AG04450 (cell line): ENCODE data around the gene RPS16. TPM values are rescaled to one million over a fixed set of nuclear protein-coding genes. Genes with fewer than 3 reads are reported as not detected.

Source experiments
- CTCF ChIA-PET: fragments of 300-600, 350-600 bp; formaldehyde crosslinking; extraction: SDS; loops from one replicate; lab custom pipeline; 2022; ENCODE audit warnings: antibody characterized with exemption, inconsistent platforms; lab: Charles Lee
- POLR2A ChIA-PET: fragments of 350-600 bp; formaldehyde crosslinking; extraction: SDS; loops from one replicate; lab custom pipeline; 2021; ENCODE audit warnings: antibody characterized with exemption, inconsistent platforms; lab: Yijun Ruan, JAX
- DNase-seq: peaks from one replicate; pipeline ENCODE4 v3.0.0-alpha.2; 2011; ENCODE audit warnings: low read depth, low spot score
- H3K27ac ChIP-seq: one replicate; pipeline ENCODE4 v1.5.1; 2012; ENCODE audit warnings: low read depth, low read length, control low read depth
- H3K27me3 ChIP-seq: one replicate; pipeline ENCODE4 v1.6.0; 2012; ENCODE audit warnings: low read length; ENCODE audit not compliant: control insufficient read depth, insufficient read depth
- H3K4me3 ChIP-seq: 2 replicates; pipeline ENCODE4 v1.5.1; 2011; ENCODE audit warnings: mild to moderate bottlenecking, low read depth, low read length, control low read depth
- H3K9me3 ChIP-seq: 2 replicates; pipeline ENCODE4 v1.5.1; 2012; ENCODE audit warnings: low read length; ENCODE audit not compliant: control insufficient read depth, insufficient read depth
- polyA plus RNA-seq: library from polyadenylated mRNA; depleted of rRNA; stranded (reverse); fragments of >200 nt; gene quantifications from 2 replicates; pipeline ENCODE4 v1.2.3, GENCODE V29; 2011
- TF ChIP-seq, protein P1 (sequence below): IDR thresholded peaks from 2 replicates; pipeline ENCODE4 v1.5.1; 2011; ENCODE audit warnings: low read depth, low read length, control low read depth, inconsistent platforms

The RPS16 gene
- polyA plus RNA-seq, 1 experiment = 1,488 TPM

DNA sequence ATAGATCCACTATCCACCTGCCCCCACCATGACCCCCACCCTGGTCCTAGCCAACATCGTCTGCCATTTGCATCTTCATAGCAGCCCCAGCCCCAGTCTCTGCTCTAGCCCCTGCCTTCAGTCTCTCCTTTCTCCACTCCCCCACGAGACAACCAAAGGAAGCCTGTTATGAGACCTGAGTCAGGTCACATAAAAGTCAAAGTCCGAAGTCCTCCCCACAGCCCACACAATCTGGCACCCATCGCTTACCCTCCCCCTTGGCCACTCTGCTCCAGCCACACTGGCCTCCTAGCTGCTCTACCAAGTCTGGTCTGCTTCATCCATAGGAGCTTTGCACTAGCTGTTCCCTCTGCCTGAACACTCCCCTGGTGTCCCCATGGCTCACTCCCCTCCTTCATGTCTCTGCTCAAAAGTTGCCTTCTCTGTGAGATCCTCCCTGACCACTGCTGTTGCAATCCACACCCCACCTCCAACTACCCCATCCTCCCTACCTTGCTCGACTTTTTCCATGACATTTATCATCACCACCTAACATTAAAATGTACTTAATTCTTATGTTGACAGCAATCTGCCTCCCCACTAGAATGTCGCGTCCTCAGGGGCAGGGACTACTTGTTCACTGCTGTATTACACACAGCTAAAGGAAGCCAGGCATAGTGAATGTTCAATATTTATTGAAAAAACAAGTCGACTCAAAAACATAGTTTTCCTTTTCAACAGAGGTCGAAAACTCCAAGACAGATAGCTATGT is 24.5 kb downstream of the RPS16 start:
- Histone ChIP-seq H3K4me3 (peak overlapping the region; percentile 14), H3K9me3 (peaks cover 8% of the 10 kb centered on the region; the same call in 1 of the 2 replicates), H3K27ac (peak overlapping the region; percentile 96), H3K27me3 (no peaks in the 10 kb centered on the region)
- no peak for DNase-seq
- ChIA-PET CTCF (interaction anchor here (0.6 to 2.2 kb wide), 14 partner anchors 8 to 125 kb away, joined by 3 to 67 read pairs (median 3); partner anchors contain the start of genes MED29, PAF1 and RPS16), POLR2A (interaction anchor here (1.0 to 2.3 kb wide), 8 partner anchors 8 to 69 kb away, joined by 3 to 27 read pairs (median 7); partner anchors contain the start of genes MED29, PAF1, RPS16 and SAMD4B)
- TF ChIP-seq, protein P1, sequence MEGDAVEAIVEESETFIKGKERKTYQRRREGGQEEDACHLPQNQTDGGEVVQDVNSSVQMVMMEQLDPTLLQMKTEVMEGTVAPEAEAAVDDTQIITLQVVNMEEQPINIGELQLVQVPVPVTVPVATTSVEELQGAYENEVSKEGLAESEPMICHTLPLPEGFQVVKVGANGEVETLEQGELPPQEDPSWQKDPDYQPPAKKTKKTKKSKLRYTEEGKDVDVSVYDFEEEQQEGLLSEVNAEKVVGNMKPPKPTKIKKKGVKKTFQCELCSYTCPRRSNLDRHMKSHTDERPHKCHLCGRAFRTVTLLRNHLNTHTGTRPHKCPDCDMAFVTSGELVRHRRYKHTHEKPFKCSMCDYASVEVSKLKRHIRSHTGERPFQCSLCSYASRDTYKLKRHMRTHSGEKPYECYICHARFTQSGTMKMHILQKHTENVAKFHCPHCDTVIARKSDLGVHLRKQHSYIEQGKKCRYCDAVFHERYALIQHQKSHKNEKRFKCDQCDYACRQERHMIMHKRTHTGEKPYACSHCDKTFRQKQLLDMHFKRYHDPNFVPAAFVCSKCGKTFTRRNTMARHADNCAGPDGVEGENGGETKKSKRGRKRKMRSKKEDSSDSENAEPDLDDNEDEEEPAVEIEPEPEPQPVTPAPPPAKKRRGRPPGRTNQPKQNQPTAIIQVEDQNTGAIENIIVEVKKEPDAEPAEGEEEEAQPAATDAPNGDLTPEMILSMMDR = no peak

DNA sequence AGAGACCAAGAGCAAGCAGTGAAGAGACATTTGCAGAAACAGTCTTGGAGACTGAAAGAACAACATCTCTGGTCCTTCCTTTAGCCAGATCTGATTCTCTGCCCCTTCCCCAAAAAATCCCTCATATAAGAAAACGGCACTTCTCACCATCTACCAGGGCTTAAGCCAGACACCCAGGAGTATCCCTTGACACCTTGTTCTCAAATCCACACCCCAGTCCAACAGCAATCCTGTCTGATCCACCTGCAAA is 25.0 kb downstream of the RPS16 start:
- no peaks in the 10 kb centered on the region for H3K27me3 ChIP-seq
- peak overlapping the region; percentile 93; the same call in 1 of the 2 replicates for H3K4me3 ChIP-seq
- H3K9me3 ChIP-seq = peaks cover 8% of the 10 kb centered on the region; the same call in 1 of the 2 replicates
- ChIA-PET CTCF (interaction anchor here (1.5 to 2.2 kb wide), 2 partner anchors 9 to 13 kb away, joined by 14 to 67 read pairs; no protein-coding TSS in a partner anchor), POLR2A (interaction anchor here (2.1 to 2.3 kb wide), 3 partner anchors 18 to 25 kb away, joined by 10 to 27 read pairs (median 11); partner anchors contain the start of genes MED29, PAF1 and RPS16)
- H3K27ac ChIP-seq = peak overlapping the region; percentile 96
- TF ChIP-seq, protein P1 = no peak
- no peak for DNase-seq

GRCh38 chr19:39410017-39410830 is 25.5 kb downstream of the RPS16 start:
- Histone ChIP-seq H3K9me3 (peaks cover 8% of the 10 kb centered on the region; the same call in 1 of the 2 replicates), H3K27ac (peak overlapping the region; percentile 96), H3K27me3 (no peaks in the 10 kb centered on the region), H3K4me3 (peak overlapping the region; percentile 93)
- CTCF ChIA-PET = no interaction called here
- TF ChIP-seq, protein P1 = no peak
- DNase-seq = no peak
- POLR2A ChIA-PET = no interaction called here

DNA sequence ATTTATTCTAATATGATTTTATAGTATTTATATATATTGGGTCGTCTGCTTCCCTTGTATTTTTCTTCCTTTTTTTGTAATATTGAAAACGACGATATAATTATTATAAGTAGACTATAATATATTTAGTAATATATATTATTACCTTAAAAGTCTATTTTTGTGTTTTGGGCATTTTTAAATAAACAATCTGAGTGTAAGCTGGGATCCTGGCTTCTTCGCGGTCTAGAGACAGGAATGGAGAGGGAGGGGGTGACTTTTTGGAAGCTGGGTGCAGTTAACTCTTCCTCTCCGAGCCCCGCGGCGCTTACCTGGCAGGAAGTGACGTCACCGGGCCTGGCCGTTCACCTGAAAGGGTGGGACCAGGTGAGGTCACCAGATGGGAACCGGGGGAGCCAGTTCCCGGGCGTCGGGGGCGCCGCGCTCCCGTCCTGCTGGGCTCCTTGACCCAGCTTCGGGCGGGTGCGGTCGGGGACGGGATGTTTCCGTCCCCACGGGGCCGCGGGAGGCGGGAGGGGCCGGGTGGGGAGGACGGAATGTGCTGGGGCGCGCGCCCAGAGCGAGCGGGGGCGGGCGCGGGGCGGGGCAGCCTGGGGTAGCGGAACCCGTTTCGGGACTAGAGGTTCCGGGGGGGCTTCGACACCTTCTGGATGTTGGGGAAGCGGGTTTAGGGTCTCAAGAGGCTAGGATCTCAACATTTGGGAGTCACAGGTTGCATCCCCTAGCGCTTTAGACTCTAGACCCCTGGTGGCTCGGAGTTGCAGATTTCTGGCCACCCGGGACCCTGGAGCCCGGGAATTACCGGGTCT is 26.3 kb downstream of the RPS16 start:
- H3K27me3 ChIP-seq = no peaks in the 10 kb centered on the region
- TF ChIP-seq, protein P1 = 0 out of 2 replicates have a peak, but pooled peaks have one; percentile 7
- DNase-seq = no peak
- ChIA-PET CTCF (interaction anchor here (0.6 to 2.7 kb wide), 2 partner anchors 11 to 35 kb away, joined by 7 to 12 read pairs; no protein-coding TSS in a partner anchor), POLR2A (interaction anchor here (3.8 kb wide), 2 partner anchors 11 to 18 kb away, joined by 22 to 27 read pairs; partner anchors contain the start of genes MED29 and PAF1)
- peak overlapping the region; percentile 96 for H3K27ac ChIP-seq
- H3K4me3 ChIP-seq = peak overlapping the region; percentile 93
- peaks cover 8% of the 10 kb centered on the region; the same call in 1 of the 2 replicates for H3K9me3 ChIP-seq
